Measurements from ENCODE around the gene INAFM2.

DNA sequence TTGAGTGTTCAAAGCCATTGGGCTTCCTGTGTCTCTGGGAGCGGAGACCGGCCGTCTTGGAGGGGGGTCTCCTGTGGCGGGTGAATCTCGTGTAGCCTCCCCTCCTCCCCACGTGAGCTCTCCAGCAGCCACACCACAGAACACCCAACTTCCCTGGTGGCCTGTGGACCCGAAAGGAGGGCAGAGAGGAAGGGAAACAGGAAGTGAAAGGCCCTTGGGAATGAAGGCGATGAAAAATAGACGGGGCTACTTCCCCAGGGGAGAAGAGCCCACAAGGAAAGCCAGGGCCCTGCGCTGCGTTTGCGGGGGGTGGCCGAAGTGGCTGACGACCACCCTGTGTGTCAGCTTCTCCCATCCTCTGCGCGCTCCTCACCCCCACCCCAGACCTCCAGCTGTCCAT, 46.0 kb upstream of the INAFM2 start:
- TF ChIP-seq RNF2 (IDR thresholded peaks at IDR 0.05; ENCODE audit: borderline replicate concordance, low read depth) (no peak), GATA3 (IDR thresholded peaks at IDR 0.05; ENCODE audit: borderline replicate concordance) (no peak), POLR2AphosphoS2 (conservative IDR thresholded peaks at IDR 0.05; ENCODE audit: low read length) (no peak), RAD21 (conservative IDR thresholded peaks at IDR 0.05 in 1 of 2, IDR thresholded peaks at IDR 0.05 in 1 of 2) (no peak), POLR2A (IDR thresholded peaks at IDR 0.05; ENCODE audit: low read length) (no peak), CHD2 (IDR thresholded peaks at IDR 0.05; ENCODE audit: low read length, partially characterized antibody) (no peak), CEBPB (IDR thresholded peaks at IDR 0.05) (no peak)
- TF ChIP-seq, protein P1, sequence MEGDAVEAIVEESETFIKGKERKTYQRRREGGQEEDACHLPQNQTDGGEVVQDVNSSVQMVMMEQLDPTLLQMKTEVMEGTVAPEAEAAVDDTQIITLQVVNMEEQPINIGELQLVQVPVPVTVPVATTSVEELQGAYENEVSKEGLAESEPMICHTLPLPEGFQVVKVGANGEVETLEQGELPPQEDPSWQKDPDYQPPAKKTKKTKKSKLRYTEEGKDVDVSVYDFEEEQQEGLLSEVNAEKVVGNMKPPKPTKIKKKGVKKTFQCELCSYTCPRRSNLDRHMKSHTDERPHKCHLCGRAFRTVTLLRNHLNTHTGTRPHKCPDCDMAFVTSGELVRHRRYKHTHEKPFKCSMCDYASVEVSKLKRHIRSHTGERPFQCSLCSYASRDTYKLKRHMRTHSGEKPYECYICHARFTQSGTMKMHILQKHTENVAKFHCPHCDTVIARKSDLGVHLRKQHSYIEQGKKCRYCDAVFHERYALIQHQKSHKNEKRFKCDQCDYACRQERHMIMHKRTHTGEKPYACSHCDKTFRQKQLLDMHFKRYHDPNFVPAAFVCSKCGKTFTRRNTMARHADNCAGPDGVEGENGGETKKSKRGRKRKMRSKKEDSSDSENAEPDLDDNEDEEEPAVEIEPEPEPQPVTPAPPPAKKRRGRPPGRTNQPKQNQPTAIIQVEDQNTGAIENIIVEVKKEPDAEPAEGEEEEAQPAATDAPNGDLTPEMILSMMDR (IDR thresholded peaks at IDR 0.05), result no peak
- TF ChIP-seq, protein P2, sequence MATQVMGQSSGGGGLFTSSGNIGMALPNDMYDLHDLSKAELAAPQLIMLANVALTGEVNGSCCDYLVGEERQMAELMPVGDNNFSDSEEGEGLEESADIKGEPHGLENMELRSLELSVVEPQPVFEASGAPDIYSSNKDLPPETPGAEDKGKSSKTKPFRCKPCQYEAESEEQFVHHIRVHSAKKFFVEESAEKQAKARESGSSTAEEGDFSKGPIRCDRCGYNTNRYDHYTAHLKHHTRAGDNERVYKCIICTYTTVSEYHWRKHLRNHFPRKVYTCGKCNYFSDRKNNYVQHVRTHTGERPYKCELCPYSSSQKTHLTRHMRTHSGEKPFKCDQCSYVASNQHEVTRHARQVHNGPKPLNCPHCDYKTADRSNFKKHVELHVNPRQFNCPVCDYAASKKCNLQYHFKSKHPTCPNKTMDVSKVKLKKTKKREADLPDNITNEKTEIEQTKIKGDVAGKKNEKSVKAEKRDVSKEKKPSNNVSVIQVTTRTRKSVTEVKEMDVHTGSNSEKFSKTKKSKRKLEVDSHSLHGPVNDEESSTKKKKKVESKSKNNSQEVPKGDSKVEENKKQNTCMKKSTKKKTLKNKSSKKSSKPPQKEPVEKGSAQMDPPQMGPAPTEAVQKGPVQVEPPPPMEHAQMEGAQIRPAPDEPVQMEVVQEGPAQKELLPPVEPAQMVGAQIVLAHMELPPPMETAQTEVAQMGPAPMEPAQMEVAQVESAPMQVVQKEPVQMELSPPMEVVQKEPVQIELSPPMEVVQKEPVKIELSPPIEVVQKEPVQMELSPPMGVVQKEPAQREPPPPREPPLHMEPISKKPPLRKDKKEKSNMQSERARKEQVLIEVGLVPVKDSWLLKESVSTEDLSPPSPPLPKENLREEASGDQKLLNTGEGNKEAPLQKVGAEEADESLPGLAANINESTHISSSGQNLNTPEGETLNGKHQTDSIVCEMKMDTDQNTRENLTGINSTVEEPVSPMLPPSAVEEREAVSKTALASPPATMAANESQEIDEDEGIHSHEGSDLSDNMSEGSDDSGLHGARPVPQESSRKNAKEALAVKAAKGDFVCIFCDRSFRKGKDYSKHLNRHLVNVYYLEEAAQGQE (IDR thresholded peaks at IDR 0.05), result no peak
- TF ChIP-seq, protein P3, sequence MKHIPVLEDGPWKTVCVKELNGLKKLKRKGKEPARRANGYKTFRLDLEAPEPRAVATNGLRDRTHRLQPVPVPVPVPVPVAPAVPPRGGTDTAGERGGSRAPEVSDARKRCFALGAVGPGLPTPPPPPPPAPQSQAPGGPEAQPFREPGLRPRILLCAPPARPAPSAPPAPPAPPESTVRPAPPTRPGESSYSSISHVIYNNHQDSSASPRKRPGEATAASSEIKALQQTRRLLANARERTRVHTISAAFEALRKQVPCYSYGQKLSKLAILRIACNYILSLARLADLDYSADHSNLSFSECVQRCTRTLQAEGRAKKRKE (CRISPR knock-in tag; IDR thresholded peaks at IDR 0.05; ENCODE audit: low read depth), result no peak
